Stomach smooth muscle (tissue), 2 donors: ENCODE results near the gene LRG1.

Source experiments
- H3K27ac ChIP-seq: one replicate; pipeline ENCODE4 v1.7.0; 2013; ENCODE audit warnings: mild to moderate bottlenecking, low read length, inconsistent platforms
- H3K27me3 ChIP-seq, 2 donors: one replicate each; pipeline ENCODE4 v1.7.0; 2013; ENCODE audit warnings: low read length in 2 of 2; ENCODE audit not compliant: insufficient read depth in 2 of 2, control insufficient read depth in 1 of 2
- H3K36me3 ChIP-seq, 2 donors: one replicate each; pipeline ENCODE4 v1.7.0; 2013; ENCODE audit warnings: low read length in 2 of 2; ENCODE audit not compliant: control insufficient read depth in 2 of 2, insufficient read depth in 2 of 2
- H3K4me1 ChIP-seq: one replicate; pipeline ENCODE4 v1.7.0; 2013; ENCODE audit warnings: low read length; ENCODE audit not compliant: control insufficient read depth, insufficient read depth
- H3K4me3 ChIP-seq, 2 donors: one replicate each; pipeline ENCODE4 v1.7.0; 2013; ENCODE audit warnings: low read length in 2 of 2
- H3K9ac ChIP-seq, 2 donors: one replicate each; pipeline ENCODE4 v1.7.0; 2013; ENCODE audit warnings: low read length in 2 of 2, mild to moderate bottlenecking in 1 of 2
- H3K9me3 ChIP-seq, 2 donors: one replicate each; pipeline ENCODE4 v1.7.0; 2013; ENCODE audit warnings: low read length in 2 of 2; ENCODE audit not compliant: control insufficient read depth in 2 of 2
- donor health status: healthy.
- donor health status: Pancreatic carcinoma.

The LRG1 gene

GRCh38 chr19:4499855-4500254, 40.0 kb downstream of the LRG1 start:
- peaks cover 29% of the 10 kb centered on the region for H3K4me1 ChIP-seq
- no peak overlapping the region for H3K9ac ChIP-seq
- H3K27me3 ChIP-seq = no peaks in the 10 kb centered on the region
- no peaks in the 10 kb centered on the region for H3K9me3 ChIP-seq
- H3K36me3 ChIP-seq = peaks cover 20 to 34% of the 10 kb centered on the region in 2 donors
- no peak overlapping the region for H3K27ac ChIP-seq
- no peak overlapping the region for H3K4me3 ChIP-seq

- Histone ChIP-seq H3K9me3 (no peaks in the 10 kb centered on the region), H3K27me3 (no peaks in the 10 kb centered on the region), H3K9ac (no peak overlapping the region), H3K36me3 (peaks cover 19 to 29% of the 10 kb centered on the region in 2 donors), H3K4me3 (no peak overlapping the region), H3K4me1 (peaks cover 23% of the 10 kb centered on the region), H3K27ac (no peak overlapping the region)
Measured at GRCh38 chr19:4499318-4499717, 40.5 kb downstream of the LRG1 start.

- Histone ChIP-seq H3K4me3 (no peak overlapping the region), H3K9ac (no peak overlapping the region), H3K27ac (no peak overlapping the region), H3K9me3 (no peaks in the 10 kb centered on the region), H3K36me3 (peaks cover 19 to 29% of the 10 kb centered on the region in 2 donors), H3K4me1 (peaks cover 19% of the 10 kb centered on the region), H3K27me3 (no peaks in the 10 kb centered on the region)
Measured at GRCh38 chr19:4498694-4499093, 41.1 kb downstream of the LRG1 start.

- no peak overlapping the region for H3K27ac ChIP-seq
- H3K27me3 ChIP-seq = no peaks in the 10 kb centered on the region
- H3K36me3 ChIP-seq = peaks cover 16 to 29% of the 10 kb centered on the region in 2 donors
- no peak overlapping the region for H3K9ac ChIP-seq
- H3K4me3 ChIP-seq = no peak overlapping the region
- H3K4me1 ChIP-seq = peaks cover 11% of the 10 kb centered on the region
- no peaks in the 10 kb centered on the region for H3K9me3 ChIP-seq
Measured at GRCh38 chr19:4497770-4498389, 42.0 kb downstream of the LRG1 start.

GRCh38 chr19:4496304-4496703, 43.5 kb downstream of the LRG1 start:
- Histone ChIP-seq H3K27ac (no peak overlapping the region), H3K9me3 (no peaks in the 10 kb centered on the region), H3K27me3 (no peaks in the 10 kb centered on the region), H3K9ac (no peak overlapping the region), H3K36me3 (peaks cover 18 to 33% of the 10 kb centered on the region in 2 donors), H3K4me1 (no peaks in the 10 kb centered on the region), H3K4me3 (no peak overlapping the region)

- no peaks in the 10 kb centered on the region for H3K4me1 ChIP-seq
- no peak overlapping the region for H3K9ac ChIP-seq
- no peak overlapping the region for H3K4me3 ChIP-seq
- H3K36me3 ChIP-seq = peaks cover 19 to 30% of the 10 kb centered on the region in 2 donors
- no peaks in the 10 kb centered on the region for H3K9me3 ChIP-seq
- H3K27ac ChIP-seq = no peak overlapping the region
- H3K27me3 ChIP-seq = no peaks in the 10 kb centered on the region
Measured at GRCh38 chr19:4495471-4495870, 44.4 kb downstream of the LRG1 start.

DNA sequence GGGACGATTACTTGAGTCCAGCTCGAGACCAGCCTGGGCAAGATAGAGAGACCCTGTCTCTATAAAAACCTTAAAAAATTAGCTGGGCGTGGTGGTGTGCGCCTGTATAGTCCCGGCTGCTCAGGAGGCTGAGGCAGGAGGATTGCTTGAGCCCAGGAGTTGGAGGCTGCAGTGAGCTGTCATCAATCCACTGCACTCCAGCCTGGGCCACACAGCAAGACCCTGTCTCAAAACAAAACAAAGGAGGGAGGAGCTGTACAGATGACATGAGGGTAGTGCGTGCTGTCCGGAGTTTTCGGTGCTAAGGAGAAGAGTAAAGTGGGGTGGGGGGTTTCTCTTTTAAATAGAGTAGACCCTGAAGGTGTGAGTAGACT, 45.2 kb downstream of the LRG1 start:
- Histone ChIP-seq H3K9ac (no peak overlapping the region), H3K4me3 (no peak overlapping the region), H3K27me3 (no peaks in the 10 kb centered on the region), H3K4me1 (no peaks in the 10 kb centered on the region), H3K9me3 (no peaks in the 10 kb centered on the region), H3K36me3 (peaks cover 26 to 36% of the 10 kb centered on the region in 2 donors), H3K27ac (no peak overlapping the region)

DNA sequence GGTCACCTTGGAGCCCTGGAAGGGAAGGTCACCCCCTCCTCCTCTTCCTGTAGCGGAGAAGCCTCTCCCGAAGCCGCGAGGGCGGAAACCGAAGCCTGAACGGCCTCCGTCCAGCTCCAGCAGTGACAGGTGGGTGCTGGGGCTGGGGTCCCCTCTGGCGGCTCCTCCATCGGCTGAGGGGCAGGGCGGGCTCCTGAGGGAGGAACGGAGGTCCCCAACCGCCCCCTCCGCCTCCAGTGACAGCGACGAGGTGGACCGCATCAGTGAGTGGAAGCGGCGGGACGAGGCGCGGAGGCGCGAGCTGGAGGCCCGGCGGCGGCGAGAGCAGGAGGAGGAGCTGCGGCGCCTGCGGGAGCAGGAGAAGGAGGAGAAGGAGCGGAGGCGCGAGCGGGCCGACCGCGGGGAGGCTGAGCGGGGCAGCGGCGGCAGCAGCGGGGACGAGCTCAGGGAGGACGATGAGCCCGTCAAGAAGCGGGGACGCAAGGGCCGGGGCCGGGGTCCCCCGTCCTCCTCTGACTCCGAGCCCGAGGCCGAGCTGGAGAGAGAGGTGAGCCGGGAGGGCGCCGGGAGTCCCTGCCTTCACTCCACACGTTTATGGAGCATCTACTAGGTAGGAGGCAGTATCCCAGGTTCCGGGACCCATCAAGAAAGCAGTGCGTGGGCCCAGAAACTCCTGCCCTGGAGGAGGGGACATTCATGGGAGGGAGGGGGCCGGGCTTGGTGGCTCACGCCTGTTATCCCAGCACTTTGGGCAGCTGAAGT, 45.7 kb downstream of the LRG1 start:
- H3K36me3 ChIP-seq = peaks cover 28 to 37% of the 10 kb centered on the region in 2 donors
- no peaks in the 10 kb centered on the region for H3K27me3 ChIP-seq
- H3K4me3 ChIP-seq = no peak overlapping the region
- H3K9me3 ChIP-seq = no peaks in the 10 kb centered on the region
- no peak overlapping the region for H3K9ac ChIP-seq
- H3K4me1 ChIP-seq = no peaks in the 10 kb centered on the region
- no peak overlapping the region for H3K27ac ChIP-seq

DNA sequence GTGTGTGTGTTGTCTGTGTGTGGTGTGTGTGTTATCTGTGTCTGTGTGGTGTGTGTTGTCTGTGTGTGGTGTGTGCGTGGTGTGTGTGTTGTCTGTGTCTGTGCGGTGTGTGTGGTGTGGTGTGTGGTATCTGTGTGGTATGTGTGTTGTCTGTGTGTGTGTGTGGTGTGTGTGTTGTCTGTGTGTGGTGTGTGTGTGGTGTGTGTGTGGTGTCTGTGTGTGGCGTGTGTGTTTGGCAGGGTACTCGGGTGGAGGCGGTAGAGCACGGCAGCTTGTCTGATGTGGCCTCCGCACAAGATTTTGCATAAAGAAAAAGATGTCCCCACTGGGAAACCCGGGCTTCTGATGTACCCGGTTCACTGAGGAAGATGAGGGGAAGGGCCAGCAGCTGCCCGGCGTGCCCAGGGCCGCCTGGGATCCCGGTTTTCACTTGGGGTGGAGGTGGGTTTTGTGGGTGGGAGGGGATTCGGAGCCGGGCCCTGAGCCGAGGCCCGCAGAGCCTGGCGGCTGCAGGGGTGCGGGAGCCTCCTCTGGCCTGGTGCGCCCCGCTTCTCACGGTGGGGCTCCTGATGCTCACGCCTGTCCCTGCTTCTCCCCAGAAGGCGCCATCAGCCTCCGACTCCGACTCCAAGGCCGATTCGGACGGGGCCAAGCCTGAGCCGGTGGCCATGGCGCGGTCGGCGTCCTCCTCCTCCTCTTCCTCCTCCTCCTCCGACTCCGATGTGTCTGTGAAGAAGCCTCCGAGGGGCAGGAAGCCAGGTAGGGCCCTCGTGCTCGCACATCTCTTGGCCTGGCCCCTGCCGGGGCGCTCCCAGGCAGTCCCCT, 46.5 kb downstream of the LRG1 start:
- no peaks in the 10 kb centered on the region for H3K27me3 ChIP-seq
- H3K36me3 ChIP-seq = peaks cover 28 to 38% of the 10 kb centered on the region in 2 donors
- no peaks in the 10 kb centered on the region for H3K9me3 ChIP-seq
- no peak overlapping the region for H3K4me3 ChIP-seq
- no peaks in the 10 kb centered on the region for H3K4me1 ChIP-seq
- H3K9ac ChIP-seq = no peak overlapping the region
- H3K27ac ChIP-seq = no peak overlapping the region

DNA sequence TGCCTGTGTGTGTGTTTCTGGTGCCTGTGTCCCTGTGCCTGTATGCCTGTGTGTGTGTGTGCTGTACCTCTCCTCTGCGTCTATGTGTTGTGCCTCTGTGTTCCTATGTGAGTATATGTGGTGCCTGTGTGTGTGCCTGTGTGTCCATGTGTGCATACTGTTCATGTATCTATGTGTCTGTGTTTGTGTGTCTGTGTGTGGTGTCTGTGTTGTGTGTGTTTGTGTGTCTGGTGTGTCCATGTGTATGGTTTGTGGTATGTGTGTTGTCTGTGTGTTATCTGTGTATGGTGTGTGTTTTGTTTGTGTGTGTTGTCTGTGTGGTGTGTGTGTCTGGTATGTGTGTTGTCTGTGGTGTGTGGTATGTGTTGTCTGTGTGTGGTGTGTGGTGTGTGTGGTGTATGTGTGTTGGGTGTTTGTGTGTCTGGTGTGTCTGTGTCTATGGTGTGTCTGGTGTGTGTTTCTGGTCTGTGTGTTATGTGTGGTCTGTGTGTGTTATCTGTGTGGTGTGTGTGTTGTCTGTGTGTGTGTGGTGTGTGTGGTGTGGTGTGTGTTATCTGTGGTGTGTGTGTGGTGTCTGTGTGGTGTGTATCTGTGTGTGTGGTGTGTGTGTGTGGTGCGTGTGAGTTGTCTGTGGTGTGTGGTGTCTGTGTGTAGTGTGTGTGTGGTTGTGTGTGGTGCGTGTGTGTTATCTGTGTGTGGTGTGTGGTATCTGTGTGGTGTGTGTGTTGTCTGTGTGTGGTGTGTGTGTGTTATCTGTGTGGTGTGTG, 47.3 kb downstream of the LRG1 start:
- H3K27me3 ChIP-seq = no peaks in the 10 kb centered on the region
- no peaks in the 10 kb centered on the region for H3K4me1 ChIP-seq
- no peaks in the 10 kb centered on the region for H3K9me3 ChIP-seq
- H3K4me3 ChIP-seq = no peak overlapping the region
- H3K27ac ChIP-seq = no peak overlapping the region
- peaks cover 28 to 35% of the 10 kb centered on the region in 2 donors for H3K36me3 ChIP-seq
- no peak overlapping the region for H3K9ac ChIP-seq
